MCF 10A (cell line): ENCODE results near the gene LDHD. TPM values are rescaled to one million over a fixed set of nuclear protein-coding genes. Genes with fewer than 3 reads are reported as not detected.

Source experiments
- BruUV-seq: library from RNA; stranded (reverse); fragments of 400-500 nt; replicated peaks from 2 replicates; lab custom pipeline; 2021; lab: Mats Ljungman, UMichigan
- CTCF ChIA-PET: fragments of 300-600 bp; sonication (Branson Sonifier 250); formaldehyde crosslinking; extraction: SDS; loops from one replicate; lab custom pipeline; 2021; ENCODE audit warnings: antibody characterized with exemption, inconsistent platforms; lab: Yijun Ruan, JAX
- POLR2A ChIA-PET: fragments of 300-600, 350-650 bp; sonication (Branson Sonifier 250); formaldehyde crosslinking; extraction: SDS; loops from one replicate; lab custom pipeline; 2020; ENCODE audit warnings: antibody characterized with exemption, inconsistent platforms; lab: Yijun Ruan, JAX
- DNase-seq: peaks from one replicate; pipeline ENCODE4 v3.0.0-alpha.2; 2018; ENCODE audit not compliant: unreplicated experiment
- H3K27ac Mint-ChIP-seq: one replicate; pipeline ENCODE4 v1.8.0; 2022; ENCODE audit warnings: mild to moderate bottlenecking, low read depth, mixed read lengths; ENCODE audit not compliant: unreplicated experiment
- H3K27me3 Mint-ChIP-seq: one replicate; pipeline ENCODE4 v1.8.0; 2022; ENCODE audit warnings: mixed read lengths; ENCODE audit not compliant: insufficient read depth, unreplicated experiment
- H3K36me3 Mint-ChIP-seq: one replicate; pipeline ENCODE4 v1.8.0; 2022; ENCODE audit warnings: mild to moderate bottlenecking, moderate library complexity, mixed read lengths; ENCODE audit not compliant: insufficient read depth, unreplicated experiment
- H3K4me1 Mint-ChIP-seq: one replicate; pipeline ENCODE4 v1.8.0; 2022; ENCODE audit warnings: mixed read lengths; ENCODE audit not compliant: insufficient read depth, unreplicated experiment
- H3K4me3 Mint-ChIP-seq: one replicate; pipeline ENCODE4 v1.8.0; 2022; ENCODE audit warnings: mild to moderate bottlenecking, moderate library complexity, mixed read lengths; ENCODE audit not compliant: unreplicated experiment
- H3K9me3 Mint-ChIP-seq: one replicate; pipeline ENCODE4 v1.8.0; 2022; ENCODE audit warnings: mixed read lengths; ENCODE audit not compliant: unreplicated experiment
- CTCF ChIP-seq: fragments of 200-600 bp; IDR thresholded peaks from one replicate; pipeline ENCODE4 v1.8.0; 2022; ENCODE audit warnings: antibody characterized with exemption, mild to moderate bottlenecking; ENCODE audit not compliant: unreplicated experiment
- intact Hi-C: fragments of 100-400 bp; cut with micrococcal nuclease; formaldehyde crosslinking; loops from 2 replicates; pipeline ENCODE4 v1.14.1; 2022
- total RNA-seq: library from RNA; stranded (reverse); gene quantifications from 2 replicates; pipeline ENCODE4 v1.2.3, GENCODE V29; 2022

Gene LDHD
- total RNA-seq, 1 experiment from 2014 or later, result 0.30 TPM

GRCh38 chr16:75062976-75063346, 53.6 kb downstream of the LDHD start:
- Mint-ChIP-seq H3K9me3 (no peaks in the 10 kb centered on the region), H3K36me3 (no peaks in the 10 kb centered on the region), H3K27me3 (no peaks in the 10 kb centered on the region), H3K4me3 (no peak overlapping the region), H3K27ac (no peak overlapping the region), H3K4me1 (peaks cover 4% of the 10 kb centered on the region)
- BruUV-seq, result no TSS peak
- ChIA-PET CTCF (interaction anchor here (1.0 to 1.6 kb wide), 2 partner anchors 48 to 67 kb away, joined by 3 to 5 read pairs; no protein-coding TSS in a partner anchor), POLR2A (no interaction called here)
- DNase-seq, result no peak
- intact Hi-C loops, result no loop called here
- TF ChIP-seq CTCF, result no peak

DNA sequence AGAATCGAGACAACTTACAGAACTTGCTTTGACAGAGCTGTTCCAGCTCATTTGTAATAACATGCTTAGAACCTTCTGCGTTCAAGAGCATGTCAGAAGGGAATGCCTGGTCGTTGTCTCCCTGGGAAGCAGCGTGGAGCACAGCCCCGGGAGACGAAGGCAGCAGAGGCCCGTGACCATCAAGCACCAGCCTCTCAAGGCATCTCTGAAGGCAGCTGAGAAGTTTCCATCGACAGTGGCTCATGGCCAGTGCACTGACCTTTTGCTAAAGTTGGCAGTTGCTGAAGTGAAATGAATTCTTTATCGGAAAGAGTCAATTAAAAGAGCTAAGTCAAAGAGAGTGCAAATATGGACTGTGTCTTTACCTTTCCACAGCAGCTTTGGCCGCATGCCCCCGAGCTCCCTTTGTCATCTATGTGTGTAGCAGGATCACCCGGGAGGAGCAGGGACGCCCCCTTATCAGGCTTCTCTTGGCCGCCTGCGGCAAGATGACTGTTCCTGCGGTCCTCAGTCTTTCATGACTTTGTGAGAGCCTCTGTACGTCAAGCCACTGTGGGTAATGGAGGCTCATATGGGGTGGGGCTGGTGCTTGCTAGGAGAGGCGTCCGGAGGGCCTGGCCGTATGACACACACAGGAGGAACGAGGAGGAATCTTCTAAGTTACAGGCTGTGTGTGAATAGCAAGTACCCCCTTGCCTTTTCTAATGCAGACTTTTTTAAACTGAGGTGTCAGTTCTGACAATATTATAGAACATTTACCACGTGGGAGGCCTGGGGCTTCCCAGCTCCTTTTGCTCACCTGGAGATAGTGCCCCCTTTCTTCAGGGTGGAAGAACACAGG, 54.2 kb downstream of the LDHD start:
- Mint-ChIP-seq H3K9me3 (no peaks in the 10 kb centered on the region), H3K27me3 (no peaks in the 10 kb centered on the region), H3K36me3 (no peaks in the 10 kb centered on the region), H3K27ac (no peak overlapping the region), H3K4me1 (peaks cover 4% of the 10 kb centered on the region), H3K4me3 (no peak overlapping the region)
- intact Hi-C loops, result no loop called here
- no peak for DNase-seq
- BruUV-seq, result no TSS peak
- CTCF ChIA-PET, result interaction anchor here (0.5 to 1.6 kb wide), 3 partner anchors 12 to 66 kb away, joined by 3 to 5 read pairs (median 4); no protein-coding TSS in a partner anchor
- TF ChIP-seq CTCF, result no peak
- POLR2A ChIA-PET, result interaction anchor here (0.6 to 0.7 kb wide), 2 partner anchors 10 to 246 kb away, joined by 3 read pairs; no protein-coding TSS in a partner anchor

Other genes with a start within 250 kb of the LDHD start
- 53.8 and 56.1 TPM in 2 replicates for gene WDR59, start 131.7 kb downstream of the LDHD start, total RNA-seq
- 8.3 and 10.5 TPM in 2 replicates for gene ZNRF1, start 117.8 kb downstream of the LDHD start, total RNA-seq
- 11.5 and 14.0 TPM in 2 replicates for gene ZFP1, start 31.7 kb upstream of the LDHD start, total RNA-seq
- gene CTRB2, start 90.4 kb upstream of the LDHD start, total RNA-seq, result not detected in 2 replicates
- not detected in 2 replicates for gene CTRB1, start 102.2 kb upstream of the LDHD start, total RNA-seq
- gene BCAR1, start 134.8 kb upstream of the LDHD start, total RNA-seq, result 58.6 and 68.1 TPM in 2 replicates